Measurements from ENCODE around the gene ZMAT5. TPM values are rescaled to one million over a fixed set of nuclear protein-coding genes. Genes with fewer than 3 reads are reported as not detected.

ZMAT5 gene
- total and polyA plus RNA-seq, 2 of the 13 experiments (the other 11 are each of a cell fraction or from before 2014, with no cell fraction given): 20.7 to 27.8 TPM

GRCh38 chr22:29799217-29799680 lies 32.4 kb upstream of the ZMAT5 start (continued):
- TF ChIP-seq KIAA2018 (CRISPR knock-in tag; IDR thresholded peaks at IDR 0.05; ENCODE audit: borderline replicate concordance) (no peak), ZNF383 (CRISPR knock-in tag; IDR thresholded peaks at IDR 0.05; ENCODE audit: borderline replicate concordance) (no peak), ZBTB3 (CRISPR knock-in tag; IDR thresholded peaks at IDR 0.05; ENCODE audit: borderline replicate concordance, low read depth) (no peak), ZNF24 (IDR thresholded peaks at IDR 0.05) (no peak), ZNF740 (CRISPR knock-in tag; IDR thresholded peaks at IDR 0.05) (no peak), YEATS4 (CRISPR knock-in tag; IDR thresholded peaks at IDR 0.05; ENCODE audit: borderline replicate concordance) (peak; percentile 44; the same call in 1 of the 2 replicates), ZNF296 (CRISPR knock-in tag; conservative IDR thresholded peaks at IDR 0.05) (no peak), GPBP1L1 (CRISPR knock-in tag; IDR thresholded peaks at IDR 0.05) (no peak), ZNF33B (CRISPR knock-in tag; IDR thresholded peaks at IDR 0.05) (no peak), ZNF674 (CRISPR knock-in tag; IDR thresholded peaks at IDR 0.05; ENCODE audit: low read depth) (no peak), ZNF256 (CRISPR knock-in tag; conservative IDR thresholded peaks at IDR 0.05) (no peak), KAT7 (CRISPR knock-in tag; IDR thresholded peaks at IDR 0.05; ENCODE audit: borderline replicate concordance) (0 out of 2 replicates have a peak, but pooled peaks have one; percentile 52), PREB (CRISPR knock-in tag; IDR thresholded peaks at IDR 0.05) (no peak)
